IPS-18a (cell line): Measurements from ENCODE around the gene PTPN22.
A peak's percentile ranks its signal among the peaks of the same experiment; 100 is the strongest.

Experiments used
- H3K27ac ChIP-seq: one replicate; pipeline ENCODE4 v1.5.1; 2013; ENCODE audit warnings: low read length
- H3K27me3 ChIP-seq: one replicate; pipeline ENCODE4 v1.6.1; 2013; ENCODE audit warnings: mild to moderate bottlenecking, low read length; ENCODE audit not compliant: control insufficient read depth, insufficient read depth
- H3K36me3 ChIP-seq: one replicate; pipeline ENCODE4 v1.6.1; 2013; ENCODE audit warnings: low read depth, low read length; ENCODE audit not compliant: control insufficient read depth
- H3K4me1 ChIP-seq: one replicate; pipeline ENCODE4 v1.6.1; 2013; ENCODE audit warnings: low read depth, low read length; ENCODE audit not compliant: control insufficient read depth
- H3K4me3 ChIP-seq: one replicate; pipeline ENCODE4 v1.5.1; 2013; ENCODE audit warnings: low read length
- H3K9ac ChIP-seq: one replicate; pipeline ENCODE4 v1.6.1; 2013; ENCODE audit warnings: mild to moderate bottlenecking, low read length, moderate library complexity
- H3K9me3 ChIP-seq: one replicate; pipeline ENCODE4 v1.6.1; 2013; ENCODE audit warnings: low read depth, low read length; ENCODE audit not compliant: control insufficient read depth

The PTPN22 gene

GRCh38 chr1:113787663-113788062, 83.8 kb downstream of the PTPN22 start:
- Histone ChIP-seq H3K9ac (no peak overlapping the region), H3K27me3 (no peaks in the 10 kb centered on the region)

GRCh38 chr1:113786069-113786468, 85.4 kb downstream of the PTPN22 start:
- no peak overlapping the region for H3K4me3 ChIP-seq
- H3K27me3 ChIP-seq: no peaks in the 10 kb centered on the region
- peaks cover 10% of the 10 kb centered on the region for H3K4me1 ChIP-seq
- no peak overlapping the region for H3K9ac ChIP-seq
- H3K27ac ChIP-seq: no peak overlapping the region
- H3K9me3 ChIP-seq: no peaks in the 10 kb centered on the region
- no peaks in the 10 kb centered on the region for H3K36me3 ChIP-seq

More at GRCh38 chr1:113787663-113788062, 83.8 kb downstream of the PTPN22 start:
- Histone ChIP-seq H3K9me3 (no peaks in the 10 kb centered on the region), H3K4me1 (no peaks in the 10 kb centered on the region), H3K36me3 (no peaks in the 10 kb centered on the region), H3K4me3 (no peak overlapping the region), H3K27ac (no peak overlapping the region)

DNA sequence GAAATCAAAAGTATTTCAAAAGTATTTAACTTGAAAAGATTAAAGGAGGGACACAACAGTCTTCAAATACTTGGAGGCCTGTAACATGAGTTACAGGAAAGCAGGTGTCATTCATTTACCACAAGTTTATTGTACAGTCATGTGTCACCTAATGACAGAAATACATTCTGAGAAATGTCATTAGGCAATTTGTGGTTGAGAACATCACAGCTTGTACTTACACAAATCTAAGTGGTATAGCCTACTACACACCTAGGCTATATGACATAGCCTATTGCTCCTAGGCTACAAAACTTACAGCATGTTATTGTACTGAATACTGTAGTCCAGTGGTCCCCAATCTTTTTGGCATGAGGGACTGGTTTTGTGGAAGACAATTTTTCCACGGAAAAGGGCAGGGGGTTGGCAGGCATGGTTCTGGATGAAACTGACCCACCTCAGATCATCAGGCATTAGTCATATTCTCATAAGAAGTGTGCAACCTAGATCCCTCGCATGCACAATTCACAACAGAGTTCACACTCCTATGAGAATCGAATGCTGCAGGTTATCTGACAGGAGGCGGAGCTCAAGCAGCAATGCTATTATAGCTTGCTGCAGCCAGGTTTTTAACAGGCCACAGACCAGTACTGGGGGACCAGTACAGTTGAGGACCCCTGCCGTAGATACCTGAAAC, 87.3 kb downstream of the PTPN22 start:
- peaks cover 10% of the 10 kb centered on the region for H3K4me1 ChIP-seq
- H3K27ac ChIP-seq: no peak overlapping the region
- H3K27me3 ChIP-seq: no peaks in the 10 kb centered on the region
- H3K36me3 ChIP-seq: no peaks in the 10 kb centered on the region
- H3K9ac ChIP-seq: no peak overlapping the region
- H3K4me3 ChIP-seq: no peak overlapping the region
- H3K9me3 ChIP-seq: no peaks in the 10 kb centered on the region

DNA sequence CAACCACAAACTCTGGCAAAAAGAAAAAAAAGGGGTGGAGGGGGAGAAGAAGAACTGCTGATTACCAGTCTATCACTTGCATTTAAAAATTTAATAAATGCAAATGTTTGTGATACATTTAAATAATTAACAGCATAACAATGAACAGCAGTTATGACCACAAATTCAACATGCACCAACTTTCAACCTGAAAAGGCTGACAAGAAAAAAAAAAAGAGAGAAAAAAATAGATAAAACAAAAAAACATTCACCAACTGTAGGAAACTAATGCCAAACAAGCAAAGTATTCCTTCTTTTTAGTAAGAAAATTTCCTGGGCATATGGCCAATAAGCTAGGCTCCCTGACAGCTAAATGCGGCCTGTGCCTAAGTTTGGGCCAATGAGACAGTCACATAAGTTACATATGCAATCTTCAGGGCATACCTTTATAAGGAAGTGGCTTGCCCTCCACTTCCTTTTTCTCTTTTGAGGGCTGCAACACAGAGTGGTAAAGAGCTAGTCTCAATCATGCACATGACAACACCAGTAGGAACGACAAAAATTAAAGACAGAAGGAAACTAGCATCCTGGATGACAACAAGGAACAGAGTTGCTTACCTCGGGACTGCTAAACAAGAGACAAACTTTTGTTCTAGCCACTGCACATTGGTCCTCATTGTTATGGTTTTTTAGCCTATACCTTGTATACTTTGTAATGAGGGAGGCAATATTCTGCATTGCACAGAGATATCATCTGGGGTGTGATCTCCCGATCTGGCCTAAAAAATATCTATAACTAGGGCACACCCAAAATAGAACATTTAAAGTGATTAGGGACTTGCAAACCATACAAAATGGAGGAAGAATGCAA, 88.0 kb downstream of the PTPN22 start:
- Histone ChIP-seq H3K27me3 (no peaks in the 10 kb centered on the region), H3K4me3 (no peak overlapping the region), H3K27ac (no peak overlapping the region), H3K9me3 (no peaks in the 10 kb centered on the region), H3K9ac (no peak overlapping the region), H3K36me3 (no peaks in the 10 kb centered on the region), H3K4me1 (peaks cover 10% of the 10 kb centered on the region)

DNA sequence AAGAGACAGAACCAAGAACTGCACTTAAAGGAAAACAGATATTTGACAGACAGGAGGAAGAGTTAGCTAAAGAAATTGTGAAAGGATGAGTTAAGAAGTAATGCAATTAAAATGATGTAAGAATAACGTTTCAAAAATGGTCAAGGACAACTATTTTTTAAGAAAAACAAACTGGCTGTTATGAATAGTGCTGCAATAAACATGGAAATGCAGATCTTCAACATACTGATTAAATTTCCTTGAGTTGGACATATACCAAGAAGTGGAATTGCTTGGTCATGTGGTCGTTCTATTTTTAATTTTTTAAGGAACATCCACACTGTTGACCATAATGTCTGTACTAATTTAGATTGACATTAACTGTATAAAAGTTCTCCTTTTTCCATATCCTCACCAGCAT, 89.1 kb downstream of the PTPN22 start:
- Histone ChIP-seq H3K9me3 (no peaks in the 10 kb centered on the region), H3K27me3 (no peaks in the 10 kb centered on the region), H3K27ac (no peak overlapping the region), H3K9ac (no peak overlapping the region), H3K36me3 (no peaks in the 10 kb centered on the region), H3K4me1 (peaks cover 10% of the 10 kb centered on the region), H3K4me3 (no peak overlapping the region)

DNA sequence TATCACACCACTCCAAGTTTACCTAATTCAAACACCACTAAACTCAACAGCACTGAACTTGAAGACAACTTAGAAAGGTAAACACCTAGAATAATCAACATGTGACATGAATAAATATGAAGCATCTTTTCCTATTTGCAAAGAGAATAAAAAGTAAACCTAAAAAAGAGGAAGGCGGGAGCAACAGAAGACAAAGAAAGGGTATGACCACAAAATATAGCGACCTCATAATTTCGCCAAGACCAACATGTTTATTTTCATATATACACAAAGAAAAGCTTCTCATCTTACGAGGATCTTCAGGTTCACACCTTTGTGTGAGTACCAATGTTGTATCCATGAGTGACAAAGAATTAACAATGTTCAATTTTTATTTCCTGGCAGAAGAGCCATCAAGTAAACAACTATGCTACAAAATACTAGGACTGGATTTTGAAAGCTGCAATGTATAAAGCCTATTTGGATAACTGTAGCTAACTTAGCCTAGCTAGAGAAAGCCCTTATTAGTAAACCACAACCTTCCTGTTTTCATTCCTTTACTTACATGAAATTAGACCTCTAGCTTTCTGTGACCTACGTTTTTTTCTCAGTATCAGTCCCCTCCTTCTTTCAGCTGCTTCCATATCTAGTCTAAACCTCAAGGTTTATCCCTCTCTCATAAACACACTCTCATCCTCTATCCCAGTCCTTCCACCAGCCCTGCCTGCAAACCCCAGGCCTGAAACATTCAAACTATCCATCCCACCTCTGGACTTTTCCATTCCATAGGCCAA, 91.0 kb downstream of the PTPN22 start:
- no peak overlapping the region for H3K9ac ChIP-seq
- H3K27me3 ChIP-seq: no peaks in the 10 kb centered on the region
- no peaks in the 10 kb centered on the region for H3K9me3 ChIP-seq
- no peak overlapping the region for H3K4me3 ChIP-seq
- H3K36me3 ChIP-seq: peaks cover 10% of the 10 kb centered on the region
- H3K27ac ChIP-seq: no peak overlapping the region
- peaks cover 10% of the 10 kb centered on the region for H3K4me1 ChIP-seq

DNA sequence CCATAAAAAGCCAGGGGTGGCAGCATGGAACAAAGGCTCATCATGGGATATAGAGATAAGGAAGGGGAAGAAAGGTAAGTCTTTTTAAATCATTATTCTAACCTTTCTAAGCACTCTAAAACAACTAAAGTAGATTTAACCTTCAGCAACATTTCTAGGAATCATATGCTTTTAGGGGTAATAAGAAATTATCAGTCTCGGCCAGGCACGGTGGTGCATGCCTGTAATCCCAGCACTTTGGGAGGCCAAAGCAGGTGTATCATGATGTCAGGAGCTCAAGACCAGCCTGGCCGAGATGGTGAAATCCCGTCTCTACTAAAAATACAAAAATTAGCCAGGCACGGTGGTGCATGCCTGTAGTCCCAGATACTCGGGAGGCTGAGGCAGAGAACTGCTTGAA, 92.0 kb downstream of the PTPN22 start:
- Histone ChIP-seq H3K9me3 (no peaks in the 10 kb centered on the region), H3K9ac (no peak overlapping the region), H3K4me1 (peaks cover 10% of the 10 kb centered on the region), H3K4me3 (no peak overlapping the region), H3K36me3 (peaks cover 10% of the 10 kb centered on the region), H3K27me3 (no peaks in the 10 kb centered on the region), H3K27ac (no peak overlapping the region)

DNA sequence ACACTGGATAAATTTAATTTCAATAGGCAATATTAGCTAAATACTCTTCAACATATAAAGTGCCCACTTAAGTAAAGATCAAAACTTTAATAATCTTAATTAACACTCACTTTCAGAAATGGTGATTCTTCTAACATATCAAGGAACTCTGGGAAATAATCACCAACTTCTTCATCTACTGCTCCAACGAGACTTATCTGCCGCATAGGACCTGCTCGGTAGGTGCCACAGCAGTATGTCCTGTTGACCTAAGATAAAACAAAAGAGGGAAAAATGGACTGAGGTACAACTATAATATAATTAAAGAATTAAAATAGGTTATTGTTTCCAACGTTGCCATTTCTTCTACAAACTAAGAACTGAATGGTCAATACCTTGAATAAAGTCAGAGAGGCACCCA, 94.0 kb downstream of the PTPN22 start:
- H3K27me3 ChIP-seq: no peaks in the 10 kb centered on the region
- no peak overlapping the region for H3K4me3 ChIP-seq

DNA sequence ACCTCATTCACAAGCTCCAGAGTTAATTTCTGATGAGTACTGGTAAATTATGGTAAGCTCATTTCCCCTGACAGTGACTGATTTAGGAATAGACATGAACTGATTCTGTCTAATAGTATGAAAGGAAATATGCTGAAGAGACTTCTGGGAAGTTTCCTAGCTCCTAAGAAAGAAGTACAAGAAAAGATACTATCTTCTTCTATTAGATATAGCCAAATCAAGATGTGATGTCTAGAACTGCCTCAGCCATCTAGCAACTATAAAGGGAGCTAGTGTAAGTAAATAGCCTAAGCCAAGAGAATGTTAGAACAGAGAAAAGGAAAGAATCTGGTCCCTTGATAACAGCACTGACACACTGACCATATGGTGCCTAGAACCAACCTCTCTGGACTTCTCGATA, 101.5 kb downstream of the PTPN22 start:
- Histone ChIP-seq H3K27me3 (no peaks in the 10 kb centered on the region), H3K9me3 (no peaks in the 10 kb centered on the region), H3K9ac (no peak overlapping the region), H3K36me3 (peaks cover 18% of the 10 kb centered on the region), H3K4me3 (no peak overlapping the region), H3K4me1 (peaks cover 51% of the 10 kb centered on the region), H3K27ac (no peak overlapping the region)

More for the DNA sequence above, 94.0 kb downstream of the PTPN22 start:
- Histone ChIP-seq H3K4me1 (peaks cover 10% of the 10 kb centered on the region), H3K36me3 (peaks cover 10% of the 10 kb centered on the region), H3K9me3 (no peaks in the 10 kb centered on the region), H3K27ac (no peak overlapping the region), H3K9ac (no peak overlapping the region)

- H3K36me3 ChIP-seq: peaks cover 21% of the 10 kb centered on the region
- H3K9ac ChIP-seq: no peak overlapping the region
- no peak overlapping the region for H3K4me3 ChIP-seq
- peak overlapping the region; percentile 47 for H3K27ac ChIP-seq
- H3K27me3 ChIP-seq: no peaks in the 10 kb centered on the region
- no peaks in the 10 kb centered on the region for H3K9me3 ChIP-seq
- H3K4me1 ChIP-seq: peaks cover 51% of the 10 kb centered on the region
Measured at GRCh38 chr1:113769601-113769970, 101.9 kb downstream of the PTPN22 start.

- peaks cover 22% of the 10 kb centered on the region for H3K36me3 ChIP-seq
- H3K4me1 ChIP-seq: peaks cover 51% of the 10 kb centered on the region
- peak overlapping the region; percentile 14 for H3K4me3 ChIP-seq
Measured at GRCh38 chr1:113768916-113769600, 102.5 kb downstream of the PTPN22 start.

More at GRCh38 chr1:113768916-113769600, 102.5 kb downstream of the PTPN22 start:
- Histone ChIP-seq H3K9me3 (no peaks in the 10 kb centered on the region), H3K27me3 (no peaks in the 10 kb centered on the region), H3K9ac (no peak overlapping the region), H3K27ac (peak overlapping the region; percentile 47)
